GM18498 (cell line): ENCODE measurements around the gene EIF3A.
"Not testable (repeated sequence)": the region's sequence is repeated elsewhere in the genome, so short reads cannot be mapped to it uniquely, and the experiment has no call there.

Experiments used
- ATAC-seq: cut with Tn5 transposase; IDR thresholded peaks from one replicate; pipeline ENCODE4 v1.9.1; 2021; ENCODE audit warnings: mild to moderate bottlenecking, moderate library complexity; ENCODE audit not compliant: unreplicated experiment

The EIF3A gene

GRCh38 chr10:119049777-119050176 is 30.8 kb downstream of the EIF3A start:
- no peak for ATAC-seq

- ATAC-seq, result no peak
Measured at GRCh38 chr10:119049361-119049760, 31.3 kb downstream of the EIF3A start.

- no peak for ATAC-seq
Measured at GRCh38 chr10:119045561-119045960, 35.1 kb downstream of the EIF3A start.

GRCh38 chr10:119042169-119042568 is 38.4 kb downstream of the EIF3A start:
- ATAC-seq, result no peak

GRCh38 chr10:119041326-119041725 is 39.3 kb downstream of the EIF3A start:
- no peak for ATAC-seq

GRCh38 chr10:119039161-119039560 is 41.5 kb downstream of the EIF3A start:
- no peak for ATAC-seq

GRCh38 chr10:119031496-119032059 is 49.0 kb downstream of the EIF3A start:
- no peak for ATAC-seq

- ATAC-seq, result peak; percentile 47
Measured at GRCh38 chr10:119030421-119031250, 50.0 kb downstream of the EIF3A start.

GRCh38 chr10:119029613-119030420 is 50.8 kb downstream of the EIF3A start, which contains the start of gene NANOS1:
Gene NANOS1, plus strand, starts transcription at chr10:119029714. Its CDS starts 88 bp downstream, at chr10:119029802.
- peak; percentile 19 for ATAC-seq

GRCh38 chr10:119028900-119029612 is 51.6 kb downstream of the EIF3A start:
- peak; percentile 68 for ATAC-seq

- not testable (repeated sequence) for ATAC-seq
Measured at GRCh38 chr10:119028445-119028899, 52.1 kb downstream of the EIF3A start.

- ATAC-seq, result no peak
Measured at GRCh38 chr10:119026301-119027110, 54.1 kb downstream of the EIF3A start.

- no peak for ATAC-seq
Measured at GRCh38 chr10:119025776-119026175, 54.8 kb downstream of the EIF3A start.

GRCh38 chr10:119025336-119025735 is 55.3 kb downstream of the EIF3A start:
- no peak for ATAC-seq

GRCh38 chr10:119024882-119025281 is 55.7 kb downstream of the EIF3A start:
- no peak for ATAC-seq

GRCh38 chr10:119023553-119023868 is 57.1 kb downstream of the EIF3A start:
- no peak for ATAC-seq

GRCh38 chr10:119022846-119023552 is 57.6 kb downstream of the EIF3A start:
- ATAC-seq, result no peak

- ATAC-seq, result no peak
Measured at GRCh38 chr10:119020627-119020946, 60.0 kb downstream of the EIF3A start.

- ATAC-seq, result no peak
Measured at GRCh38 chr10:119007211-119007574, 73.4 kb downstream of the EIF3A start.
